Measurements from ENCODE around the gene AHCYL1. TPM values are rescaled to one million over a fixed set of nuclear protein-coding genes. Genes with fewer than 3 reads are reported as not detected.

The AHCYL1 gene
- total RNA-seq = 62.5 TPM

DNA sequence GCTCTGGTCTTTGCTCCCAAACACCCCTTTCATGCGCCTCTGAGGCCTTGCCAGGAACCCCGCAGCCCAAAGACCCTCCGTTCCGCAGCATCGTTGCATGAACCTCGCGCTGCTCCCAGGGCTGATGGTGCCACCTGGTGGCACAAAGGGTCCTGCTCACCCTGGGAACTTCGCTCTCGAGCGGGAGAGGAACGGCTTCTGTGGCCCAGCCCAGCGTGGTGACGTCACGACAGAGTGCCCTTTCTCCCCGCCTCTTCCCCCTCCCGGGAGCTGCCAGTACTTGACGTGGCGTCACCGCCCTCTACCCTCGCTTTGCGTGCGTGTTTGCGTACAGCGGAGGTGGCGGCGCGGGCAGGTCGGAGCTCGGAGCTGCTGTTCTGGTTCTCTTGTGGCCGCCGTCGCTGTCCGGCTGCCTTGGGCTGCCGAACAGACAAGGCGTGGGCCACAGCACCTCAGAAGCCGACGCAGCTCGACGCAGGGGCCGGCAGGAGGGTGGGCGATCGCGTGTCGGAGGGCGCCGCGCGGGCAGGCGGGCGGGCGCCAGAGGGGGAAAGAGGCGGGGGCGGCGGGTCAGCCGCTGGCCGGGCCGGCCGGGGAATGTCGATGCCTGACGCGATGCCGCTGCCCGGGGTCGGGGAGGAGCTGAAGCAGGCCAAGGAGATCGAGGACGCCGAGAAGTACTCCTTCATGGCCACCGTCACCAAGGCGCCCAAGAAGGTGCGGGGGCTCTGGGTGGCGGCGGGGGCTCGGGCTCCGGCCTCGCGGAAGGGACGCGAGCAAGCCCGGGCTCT lies at the start of gene AHCYL1:
Gene AHCYL1, plus strand, starts transcription at position 310 of the 791 bp plus-strand sequence. Its CDS starts 288 bp downstream, at position 598.

DNA sequence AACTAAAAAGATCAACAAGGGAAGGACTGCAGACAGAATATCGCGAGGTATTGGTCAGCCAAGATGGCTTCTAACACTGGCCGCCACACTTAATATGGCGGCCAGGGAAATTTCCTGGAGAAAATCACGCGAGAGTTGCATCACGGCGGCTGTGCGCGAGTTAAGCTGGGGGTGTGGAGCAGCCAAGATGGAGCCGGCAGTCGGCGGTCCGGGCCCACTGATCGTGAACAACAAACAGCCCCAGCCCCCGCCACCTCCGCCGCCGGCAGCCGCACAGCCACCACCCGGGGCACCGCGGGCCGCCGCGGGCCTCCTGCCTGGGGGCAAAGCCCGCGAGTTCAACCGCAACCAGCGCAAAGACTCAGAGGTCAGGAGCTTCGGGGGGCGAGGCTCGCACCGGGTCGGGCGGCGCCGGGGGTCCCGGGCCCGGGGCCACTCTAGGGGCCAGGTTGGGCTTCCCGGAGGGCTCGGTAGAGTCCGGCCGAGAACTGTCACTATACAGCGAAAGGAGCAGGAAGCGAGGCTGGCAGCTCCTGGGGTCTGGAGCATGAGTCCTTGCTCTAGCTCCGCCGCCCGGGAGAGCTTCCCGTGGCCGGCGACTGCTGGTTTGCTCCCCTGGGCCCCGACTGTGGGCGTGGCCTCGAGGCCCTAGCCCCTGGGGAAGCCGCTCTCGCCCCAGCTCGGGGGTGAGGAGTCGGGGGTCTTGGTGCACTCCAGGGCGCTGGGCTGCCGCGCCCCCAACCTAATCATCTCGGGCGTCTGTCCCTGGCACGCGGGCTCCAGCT lies 50.1 kb downstream of the AHCYL1 start, which contains the start of gene STRIP1:
Gene STRIP1, plus strand, starts transcription at position 174 of the 785 bp plus-strand sequence. Its CDS starts 14 bp downstream, at position 188.

DNA sequence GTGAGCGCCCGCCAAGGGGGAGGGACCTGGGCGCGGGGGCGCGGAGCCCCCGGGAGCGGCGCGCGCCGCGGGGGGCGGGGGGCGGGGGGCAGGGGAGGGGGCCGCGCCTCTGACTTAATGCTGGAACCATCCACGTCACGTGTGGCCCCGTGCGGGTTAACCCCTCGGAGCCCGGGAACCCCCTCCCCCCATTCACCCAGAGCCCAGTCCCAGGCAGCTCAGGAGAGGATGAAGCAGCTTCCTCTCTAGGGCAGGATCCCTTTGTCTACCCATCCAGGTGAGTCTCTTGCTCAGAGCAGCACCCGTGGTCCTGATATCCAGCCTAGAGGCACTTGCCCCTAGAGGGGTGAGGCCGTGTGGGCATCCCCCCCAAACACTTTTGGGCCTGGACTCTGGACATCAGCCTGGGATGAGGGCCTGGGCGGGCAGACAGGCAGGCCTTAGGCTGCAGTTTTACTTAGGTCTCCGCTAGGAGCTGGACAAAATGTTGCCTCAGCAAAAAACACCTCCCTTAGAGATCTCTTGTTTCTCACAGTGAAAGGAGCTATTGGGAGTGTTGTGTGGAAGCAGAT lies 86.2 kb downstream of the AHCYL1 start, which contains the start of gene ALX3:
Gene ALX3, minus strand, starts transcription at position 2 of the 572 bp plus-strand sequence. CDS start 60 bp downstream, outside the sequence.

Other genes starting within 250 kb of the AHCYL1 start
- 91.3 TPM for gene GSTM3, start 243.7 kb upstream of the AHCYL1 start, total RNA-seq
- gene EPS8L3, start 220.8 kb upstream of the AHCYL1 start, total RNA-seq = not detected
- gene CSF1, start 73.9 kb upstream of the AHCYL1 start, total RNA-seq = 2.8 TPM
- gene STRIP1, start 49.9 kb downstream of the AHCYL1 start, total RNA-seq = 102 TPM
- 0.23 TPM for gene ALX3, start 85.9 kb downstream of the AHCYL1 start, total RNA-seq
- not detected for gene UBL4B, start 127.7 kb downstream of the AHCYL1 start, total RNA-seq
- gene SLC6A17, start 165.7 kb downstream of the AHCYL1 start, total RNA-seq = 42.0 TPM
- 17.5 TPM for gene KCNC4, start 225.5 kb downstream of the AHCYL1 start, total RNA-seq

Data from diencephalon (tissue), 1 donor.